Epidermal melanocyte (primary cell): ENCODE data around the gene APOL2.

ENCODE experiments used
- DNase-seq: peaks from one replicate; pipeline ENCODE4 v3.0.0; 2011; ENCODE audit warnings: low spot score; ENCODE audit not compliant: insufficient read length

The APOL2 gene

GRCh38 chr22:36177160-36177559, 62.2 kb downstream of the APOL2 start:
- DNase-seq = no peak
